Lower lobe of right lung (tissue), 2 donors: ENCODE data around the gene EMP1. TPM values are rescaled to one million over a fixed set of nuclear protein-coding genes. Genes with fewer than 3 reads are reported as not detected.

Experiments used
- ATAC-seq, 2 donors: fragments of 200-7000 bp; cut with Tn5 transposase; one replicate each; pipeline ENCODE4 v1.9.1; 2020 to 2022; ENCODE audit warnings: mild to moderate bottlenecking in 2 of 2, moderate library complexity in 2 of 2
- DNase-seq: peaks from one replicate; pipeline ENCODE4 v3.0.0-alpha.2; 2020
- H3K27ac ChIP-seq: fragments of 200-600 bp; one replicate; pipeline ENCODE4 v1.8.0; 2022
- H3K27me3 ChIP-seq: fragments of 200-600 bp; one replicate; pipeline ENCODE4 v1.8.0; 2022; ENCODE audit warnings: low read depth
- H3K36me3 ChIP-seq: fragments of 200-600 bp; one replicate; pipeline ENCODE4 v1.8.0; 2022; ENCODE audit warnings: mild to moderate bottlenecking
- H3K4me1 ChIP-seq: fragments of 200-600 bp; one replicate; pipeline ENCODE4 v1.8.0; 2022
- H3K4me3 ChIP-seq: fragments of 200-600 bp; one replicate; pipeline ENCODE4 v1.8.0; 2022; ENCODE audit warnings: mild to moderate bottlenecking
- H3K9me3 ChIP-seq: fragments of 200-600 bp; one replicate; pipeline ENCODE4 v1.8.0; 2022
- CTCF ChIP-seq: fragments of 200-600 bp; IDR thresholded peaks from one replicate; pipeline ENCODE4 v1.8.0; 2022; ENCODE audit warnings: antibody characterized with exemption, mild to moderate bottlenecking
- intact Hi-C: fragments of 100-400 bp; cut with DNase I; formaldehyde crosslinking; loops from one replicate; pipeline ENCODE4 v1.11.0; 2022
- total RNA-seq: library from RNA; stranded (reverse); fragmentation: NEBNext Ultra II Directional; extraction: Animal tissue kit (Norgen Biotek cat#: 25700); gene quantifications from one replicate; pipeline ENCODE4 v1.2.1, GENCODE V29; 2021
- donor health status: DM: no; HTN: yes; CAD: no; lungs with severe emphysema.

The EMP1 gene
- total RNA-seq, 1 donor from 2014 or later, result 195 TPM

GRCh38 chr12:13194401-13195110 is 2.0 kb upstream of the EMP1 start:
- Histone ChIP-seq H3K27ac (no peak overlapping the region), H3K4me3 (no peak overlapping the region), H3K27me3 (no peaks in the 10 kb centered on the region), H3K36me3 (no peaks in the 10 kb centered on the region), H3K9me3 (no peaks in the 10 kb centered on the region), H3K4me1 (peaks cover 29% of the 10 kb centered on the region)
- intact Hi-C loops, result no loop called here
- no peak for TF ChIP-seq CTCF
- no peak for DNase-seq
- no peak for ATAC-seq

- H3K4me3 ChIP-seq, result no peak overlapping the region
- no peaks in the 10 kb centered on the region for H3K27me3 ChIP-seq
- TF ChIP-seq CTCF, result no peak
- ATAC-seq (no peak), DNase-seq (no peak)
- peaks cover 36% of the 10 kb centered on the region for H3K4me1 ChIP-seq
- no peaks in the 10 kb centered on the region for H3K9me3 ChIP-seq
- no peaks in the 10 kb centered on the region for H3K36me3 ChIP-seq
- peak overlapping the region; percentile 92 for H3K27ac ChIP-seq
- intact Hi-C loops, result no loop called here
Observed at GRCh38 chr12:13195250-13195649, 1.3 kb upstream of the EMP1 start.

- peaks cover 41% of the 10 kb centered on the region for H3K4me1 ChIP-seq
- peak in 1 of 2 donors; percentile 16 for ATAC-seq
- TF ChIP-seq CTCF, result no peak
Observed at GRCh38 chr12:13195785-13196129, 769 bp upstream of the EMP1 start.

GRCh38 chr12:13197032-13197431 is 506 bp downstream of the EMP1 start:
- peak overlapping the region; percentile 92 for H3K27ac ChIP-seq
- H3K27me3 ChIP-seq, result no peaks in the 10 kb centered on the region
- H3K9me3 ChIP-seq, result no peaks in the 10 kb centered on the region
- ATAC-seq (peak in 1 of 2 donors; percentile 7), DNase-seq (no peak)
- intact Hi-C loops, result no loop called here
- no peaks in the 10 kb centered on the region for H3K36me3 ChIP-seq
- H3K4me3 ChIP-seq, result peak overlapping the region; percentile 62
- no peak for TF ChIP-seq CTCF
- H3K4me1 ChIP-seq, result peaks cover 54% of the 10 kb centered on the region

More at GRCh38 chr12:13195785-13196129, 769 bp upstream of the EMP1 start:
- Histone ChIP-seq H3K27me3 (no peaks in the 10 kb centered on the region), H3K4me3 (no peak overlapping the region), H3K9me3 (no peaks in the 10 kb centered on the region), H3K27ac (peak overlapping the region; percentile 92), H3K36me3 (no peaks in the 10 kb centered on the region)
- DNase-seq, result no peak
- intact Hi-C loops, result no loop called here

GRCh38 chr12:13197526-13198143 is 1.1 kb downstream of the EMP1 start:
- Histone ChIP-seq H3K9me3 (no peaks in the 10 kb centered on the region), H3K27ac (peak overlapping the region; percentile 92), H3K4me1 (peaks cover 60% of the 10 kb centered on the region), H3K27me3 (no peaks in the 10 kb centered on the region), H3K36me3 (no peaks in the 10 kb centered on the region), H3K4me3 (peak overlapping the region; percentile 62)
- peak; percentile 8 to 32 for ATAC-seq
- intact Hi-C loops, result no loop called here
- TF ChIP-seq CTCF, result no peak
- no peak for DNase-seq
